GM15510 (cell line): ENCODE data around the gene CAPN8.

Experiments used
- POLR2A ChIP-seq: IDR thresholded peaks from 3 replicates; pipeline ENCODE4 v1.6.1; 2011; ENCODE audit warnings: borderline replicate concordance; ENCODE audit not compliant: insufficient read length; ENCODE audit errors: extremely low read depth

CAPN8 gene

DNA sequence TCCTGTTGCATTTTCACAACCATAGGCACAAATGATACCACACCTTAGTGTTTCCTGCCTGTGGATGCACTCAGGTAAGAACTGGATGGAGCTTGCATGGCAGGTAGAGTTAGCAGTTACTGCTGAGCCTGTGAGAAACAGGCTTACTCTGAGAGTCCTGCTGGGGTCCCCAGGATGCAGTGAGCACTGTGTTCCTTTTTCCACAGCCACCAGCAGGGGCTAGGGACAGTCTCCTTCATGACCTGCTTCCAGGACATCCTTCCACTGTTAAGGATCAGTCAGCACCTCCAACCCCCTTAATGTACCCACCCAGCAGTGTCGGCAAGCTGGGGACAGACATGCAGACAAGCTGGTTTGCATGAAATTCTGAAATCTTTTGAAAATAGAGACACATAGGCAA is 16.3 kb downstream of the CAPN8 start:
- no peak for TF ChIP-seq POLR2A

DNA sequence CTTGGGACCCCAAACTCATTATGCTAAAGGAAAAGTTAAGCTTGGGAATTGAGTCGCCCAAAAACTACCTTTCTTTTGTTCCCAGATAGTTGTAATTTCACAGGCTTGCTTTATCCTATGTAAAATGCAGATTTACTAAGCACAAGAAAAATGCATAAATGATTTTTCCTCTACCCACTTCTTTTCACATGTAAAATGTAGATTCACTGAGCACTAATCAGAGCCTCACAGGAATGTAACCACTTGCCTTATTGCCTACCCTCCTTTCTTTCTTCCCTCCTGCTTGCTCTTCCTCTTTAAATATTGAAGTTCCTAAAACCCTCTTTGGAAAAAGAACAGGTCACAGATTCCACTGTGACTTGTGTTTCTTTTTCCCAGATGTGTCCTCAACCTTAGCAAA is 18.3 kb downstream of the CAPN8 start:
- no peak for TF ChIP-seq POLR2A

DNA sequence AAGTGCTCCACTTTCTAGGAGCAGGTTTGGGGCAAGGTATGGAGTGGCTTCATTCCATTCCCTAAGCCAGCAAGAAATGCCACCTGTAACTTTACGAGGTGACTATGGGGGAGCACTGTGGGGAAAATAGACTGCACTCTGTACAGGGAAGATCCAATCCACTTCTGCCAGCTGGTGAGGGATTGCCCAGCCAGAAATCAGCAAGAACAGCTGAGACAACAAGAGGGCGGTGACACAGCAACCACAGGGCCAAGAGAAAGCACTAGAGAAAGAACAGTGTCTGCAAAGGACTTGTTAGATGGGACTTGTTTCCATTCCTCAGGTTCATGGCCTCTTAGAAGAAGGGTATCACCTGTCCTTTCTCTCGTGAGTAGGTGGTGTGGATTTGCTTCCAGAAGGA is 19.6 kb downstream of the CAPN8 start:
- TF ChIP-seq POLR2A = no peak

DNA sequence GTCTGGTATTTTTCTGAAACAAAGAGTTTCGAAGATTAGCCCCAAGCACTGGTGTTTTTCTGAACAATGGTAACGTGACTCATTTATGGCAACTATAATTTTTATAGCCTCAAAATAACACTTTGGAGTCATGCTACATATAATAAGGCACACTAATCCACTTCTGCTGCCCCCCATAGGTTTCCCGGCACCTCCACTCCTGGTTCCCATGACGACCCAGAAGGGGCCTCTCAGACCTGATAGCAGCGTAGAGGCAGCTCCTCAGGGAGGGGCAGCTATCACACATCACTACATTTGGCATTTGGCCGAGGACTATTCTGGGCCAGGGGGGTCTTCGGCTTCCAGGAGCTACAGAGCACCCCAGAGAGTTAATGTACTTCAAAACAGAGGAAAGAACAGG is 23.3 kb downstream of the CAPN8 start:
- no peak for TF ChIP-seq POLR2A

DNA sequence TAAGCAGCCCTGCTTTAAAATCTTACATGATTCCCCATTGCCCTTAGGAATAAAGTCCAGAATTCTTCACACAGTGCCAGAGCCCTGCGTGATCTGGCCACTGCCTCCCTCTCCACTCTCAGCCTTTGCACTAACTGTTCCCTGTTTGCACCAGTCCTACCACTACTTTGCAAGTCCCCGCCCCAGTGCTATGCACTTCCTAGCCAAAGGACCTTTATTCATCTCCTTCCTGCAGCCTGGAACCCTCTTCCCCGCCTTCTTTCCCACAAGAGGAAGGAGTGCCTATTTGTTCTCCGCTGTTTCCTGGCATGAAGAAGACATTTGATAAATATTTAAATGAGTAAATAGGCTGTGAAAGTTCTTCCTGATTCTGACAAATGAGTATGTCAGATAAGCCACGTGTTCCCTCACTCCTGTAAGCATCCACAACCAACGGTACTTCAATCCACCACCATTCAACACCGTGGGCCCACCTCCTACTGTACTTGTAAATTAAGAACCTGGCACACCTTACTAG is 23.9 kb downstream of the CAPN8 start:
- no peak for TF ChIP-seq POLR2A

DNA sequence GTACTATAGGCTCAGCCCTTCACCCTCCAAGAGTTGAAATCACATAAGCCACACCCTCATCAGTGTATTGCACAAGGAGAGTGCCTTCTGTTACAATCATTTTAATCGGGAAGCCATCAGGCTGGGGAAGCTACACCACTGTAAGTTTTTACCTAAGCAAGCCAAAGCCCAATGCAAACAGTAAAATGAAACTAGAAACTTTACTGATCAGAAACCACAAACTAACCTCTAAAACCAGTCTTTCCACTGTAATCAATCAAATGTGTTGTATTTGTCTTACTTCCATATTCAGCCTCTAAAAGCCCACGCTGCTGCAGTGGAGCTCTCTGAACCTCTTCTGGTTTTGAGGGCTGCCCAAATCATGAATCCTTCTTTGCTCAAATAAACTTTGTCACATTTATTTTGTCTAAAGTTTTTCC is 26.2 kb downstream of the CAPN8 start:
- no peak for TF ChIP-seq POLR2A

- no peak for TF ChIP-seq POLR2A
Observed at GRCh38 chr1:223635236-223635635, 30.3 kb downstream of the CAPN8 start.

- no peak for TF ChIP-seq POLR2A
Observed at GRCh38 chr1:223634423-223634822, 31.1 kb downstream of the CAPN8 start.

DNA sequence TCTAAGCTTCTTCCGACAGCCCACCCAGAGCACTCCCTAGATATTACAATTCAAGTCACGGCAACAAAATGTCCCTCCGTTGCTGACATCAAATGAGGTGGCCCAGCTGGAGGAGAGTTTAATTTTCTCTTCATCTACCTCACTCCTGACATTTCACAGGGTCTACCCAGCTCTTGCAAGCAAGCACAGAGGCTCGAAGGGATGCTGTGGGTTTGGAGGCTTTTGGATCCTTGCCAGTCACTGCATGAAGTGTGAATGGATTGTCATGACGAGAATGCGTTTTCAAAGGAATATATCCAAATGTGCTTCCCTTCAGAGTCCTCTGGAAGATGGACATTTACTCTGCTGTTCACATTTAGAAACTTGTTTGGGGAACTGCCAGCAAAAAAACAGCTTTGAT is 33.5 kb downstream of the CAPN8 start:
- TF ChIP-seq POLR2A = no peak

- no peak for TF ChIP-seq POLR2A
Observed at GRCh38 chr1:223631473-223631872, 34.0 kb downstream of the CAPN8 start.

- no peak for TF ChIP-seq POLR2A
Observed at GRCh38 chr1:223629126-223629457, 36.4 kb downstream of the CAPN8 start.

- TF ChIP-seq POLR2A = no peak
Observed at GRCh38 chr1:223628233-223629125, 37.0 kb downstream of the CAPN8 start.

DNA sequence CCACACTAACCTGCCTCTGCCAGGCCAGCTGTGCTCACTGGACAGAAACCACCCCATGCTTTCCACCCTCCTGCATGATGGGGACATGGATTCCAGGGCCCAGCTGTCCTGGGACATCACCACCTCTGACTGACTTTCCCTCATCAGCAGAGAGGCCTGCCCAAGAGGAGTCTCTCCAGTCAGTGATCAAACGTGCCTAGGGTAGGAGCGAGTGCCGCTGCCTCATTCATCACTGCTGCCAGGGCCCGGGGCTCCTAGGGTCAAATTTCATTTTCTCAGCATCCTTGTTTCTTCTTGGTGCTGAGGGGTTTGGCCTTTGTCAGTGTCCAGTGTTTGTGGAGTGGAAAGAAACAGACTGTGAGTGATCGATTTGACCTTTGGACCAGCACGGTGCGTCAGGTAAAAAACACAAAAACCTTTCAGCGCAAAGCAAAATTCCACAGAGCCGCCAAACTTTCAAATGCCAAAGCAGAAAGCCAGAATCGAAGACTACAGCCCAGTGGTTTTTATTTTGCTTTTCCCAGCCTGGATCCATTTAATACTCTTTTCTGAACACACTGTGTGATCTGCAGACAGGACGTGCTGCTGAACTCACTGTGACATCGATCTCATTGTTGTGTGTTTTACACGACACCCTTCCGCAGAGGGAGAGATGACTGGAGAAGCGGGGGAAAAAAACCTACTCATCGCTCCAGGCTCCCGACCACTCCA is 43.2 kb downstream of the CAPN8 start:
- no peak for TF ChIP-seq POLR2A

GRCh38 chr1:223621312-223621734 is 44.2 kb downstream of the CAPN8 start:
- TF ChIP-seq POLR2A = no peak

- TF ChIP-seq POLR2A = no peak
Observed at GRCh38 chr1:223620297-223620897, 45.1 kb downstream of the CAPN8 start.
